Keratinocyte (primary cell): ENCODE measurements around the gene EBF4.

ENCODE experiments used
- CTCF ChIP-seq, 3 experiments: IDR thresholded peaks in 1 of 3; conservative IDR thresholded peaks in 1 of 3; optimal IDR thresholded peaks in 1 of 3; 2 replicates in 2 of 3; 3 replicates in 1 of 3; pipeline versions ENCODE3 to v1.5.1; 2011; ENCODE audit warnings: low read length in 3 of 3, mild to moderate bottlenecking in 3 of 3, moderate library complexity in 2 of 3, control low read depth in 1 of 3, inconsistent platforms in 1 of 3; ENCODE audit not compliant: insufficient read depth in 2 of 3; ENCODE audit errors: extremely low read depth in 1 of 3
- EZH2 ChIP-seq: IDR thresholded peaks from one replicate; pipeline ENCODE4 v1.6.1; 2012; ENCODE audit warnings: inconsistent platforms, mild to moderate bottlenecking, low read length, moderate library complexity

DNA sequence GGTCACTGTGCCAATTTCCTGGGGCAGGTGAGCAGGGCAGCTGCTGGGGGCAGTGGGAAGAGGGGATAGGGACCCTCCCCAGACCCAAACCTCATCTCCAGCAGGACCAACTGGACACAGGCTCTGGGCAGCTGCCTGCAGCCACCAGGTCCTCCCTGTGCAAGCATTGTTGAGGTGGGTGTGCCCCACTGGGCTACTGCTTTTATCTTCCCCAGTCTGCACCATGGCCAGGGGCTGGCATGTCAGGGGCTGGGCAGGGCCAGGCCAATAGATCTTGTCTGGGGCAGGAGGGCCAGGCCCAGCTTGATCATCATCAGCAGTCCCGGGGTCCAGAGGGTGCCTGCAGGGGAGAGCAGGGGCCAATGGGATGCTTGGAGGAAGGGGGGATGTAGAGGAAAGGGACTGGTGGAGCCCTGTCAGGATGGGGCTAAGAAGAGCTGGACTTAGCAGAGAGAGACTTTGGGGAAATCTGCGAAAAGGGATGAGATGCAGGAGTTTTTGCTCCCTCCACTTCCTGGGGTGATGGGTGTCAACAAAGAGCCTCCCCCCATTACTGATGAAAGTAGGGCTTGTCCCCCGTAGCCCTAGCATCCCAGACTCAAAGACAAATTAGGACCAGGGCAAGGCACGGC lies 5.7 kb downstream of the EBF4 start:
- TF ChIP-seq CTCF (optimal IDR thresholded peaks at IDR 0.05 in 1 of 3, IDR thresholded peaks at IDR 0.05 in 1 of 3, conservative IDR thresholded peaks at IDR 0.05 in 1 of 3; ENCODE audit: extremely low read depth in 1 of 3, insufficient read depth in 2 of 3, low read length in 3 of 3) (no peak), EZH2 (no peak)
